ENCODE data around the gene GPR146. TPM values are rescaled to one million over a fixed set of nuclear protein-coding genes. Genes with fewer than 3 reads are reported as not detected.

GPR146 gene
- total RNA-seq, 1 experiment from 2014 or later = 2.9 TPM

- ATAC-seq = no peak
- no TSS peak for BruUV-seq (replicated peaks)
Measured at GRCh38 chr7:1021366-1021765, 23.0 kb upstream of the GPR146 start.

GRCh38 chr7:1021931-1022330 lies 22.4 kb upstream of the GPR146 start:
- TF ChIP-seq POLR2AphosphoS5 (IDR thresholded peaks at IDR 0.05; ENCODE audit: low read depth, low read length) = no peak
- no peak for TF ChIP-seq TCF7L2 (IDR thresholded peaks at IDR 0.05; ENCODE audit: low read depth, low read length)
- TF ChIP-seq CTCF (IDR thresholded peaks at IDR 0.05) = no peak
- no peak for TF ChIP-seq SIN3A (IDR thresholded peaks at IDR 0.05; ENCODE audit: borderline replicate concordance, insufficient read depth, low read depth, low read length)
- H3K4me1 ChIP-seq (ENCODE audit: control insufficient read depth, insufficient read depth, low read length) = peaks cover 14% of the 10 kb centered on the region
- POLR2A ChIA-PET = no interaction called here
- H3K36me3 ChIP-seq (ENCODE audit: control insufficient read depth, insufficient read depth, low read length) = peaks cover 4% of the 10 kb centered on the region; the same call in 1 of the 2 replicates
- ATAC-seq (no peak), DNase-seq (ENCODE audit: low read depth, low spot score) (no peak)
- CTCF ChIA-PET = interaction anchor here (2.8 kb wide), 1 partner anchor 44 kb away, joined by 13 read pairs; no protein-coding TSS in a partner anchor
- no peak overlapping the region for H3K4me3 ChIP-seq (ENCODE audit: low read depth in 2 of 2, low read length in 2 of 2)
- no peak overlapping the region for H3K27ac ChIP-seq (ENCODE audit: low read length)
- H3K9me3 ChIP-seq (ENCODE audit: control insufficient read depth, insufficient read depth, low read depth, low read length) = no peaks in the 10 kb centered on the region
- in situ Hi-C loops (cut with HindIII; ENCODE audit: low pct_unique_long_range_greater_than_20kb, low sequenced_read_pairs) = no loop called here
- intact Hi-C loops (cut with micrococcal nuclease; ENCODE audit: unreplicated experiment) = no loop called here
- H3K27me3 ChIP-seq (ENCODE audit: control insufficient read depth, insufficient read depth, low read length) = no peaks in the 10 kb centered on the region
- BruUV-seq (replicated peaks) = no TSS peak

More at GRCh38 chr7:1021366-1021765, 23.0 kb upstream of the GPR146 start:
- Histone ChIP-seq H3K4me1 (ENCODE audit: control insufficient read depth, insufficient read depth, low read length) (peaks cover 8% of the 10 kb centered on the region), H3K4me3 (ENCODE audit: low read depth in 2 of 2, low read length in 2 of 2) (no peak overlapping the region), H3K27me3 (ENCODE audit: control insufficient read depth, insufficient read depth, low read length) (no peaks in the 10 kb centered on the region), H3K36me3 (ENCODE audit: control insufficient read depth, insufficient read depth, low read length) (no peaks in the 10 kb centered on the region), H3K27ac (ENCODE audit: low read length) (no peak overlapping the region), H3K9me3 (ENCODE audit: control insufficient read depth, insufficient read depth, low read depth, low read length) (no peaks in the 10 kb centered on the region)
- in situ Hi-C loops (cut with HindIII; ENCODE audit: low pct_unique_long_range_greater_than_20kb, low sequenced_read_pairs) = no loop called here
- POLR2A ChIA-PET = no interaction called here
- TF ChIP-seq TCF7L2 (IDR thresholded peaks at IDR 0.05; ENCODE audit: low read depth, low read length) (no peak), SIN3A (IDR thresholded peaks at IDR 0.05; ENCODE audit: borderline replicate concordance, insufficient read depth, low read depth, low read length) (no peak), CTCF (IDR thresholded peaks at IDR 0.05) (no peak), POLR2AphosphoS5 (IDR thresholded peaks at IDR 0.05; ENCODE audit: low read depth, low read length) (no peak), REST (IDR thresholded peaks at IDR 0.05; ENCODE audit: insufficient read depth in 1 of 2, low read depth in 2 of 2, low read length in 1 of 2) (no peak)
- DNase-seq (ENCODE audit: low read depth, low spot score) = no peak
- CTCF ChIA-PET = interaction anchor here (2.8 kb wide), 1 partner anchor 44 kb away, joined by 13 read pairs; no protein-coding TSS in a partner anchor
- intact Hi-C loops (cut with micrococcal nuclease; ENCODE audit: unreplicated experiment) = no loop called here

All from Panc1 (cell line).